Measurements from ENCODE around the gene HNRNPU. TPM values are rescaled to one million over a fixed set of nuclear protein-coding genes. Genes with fewer than 3 reads are reported as not detected.

The HNRNPU gene
- polyA plus RNA-seq, 2 of the 4 experiments (the other 2 are of a cell fraction): 449 to 529 TPM

DNA sequence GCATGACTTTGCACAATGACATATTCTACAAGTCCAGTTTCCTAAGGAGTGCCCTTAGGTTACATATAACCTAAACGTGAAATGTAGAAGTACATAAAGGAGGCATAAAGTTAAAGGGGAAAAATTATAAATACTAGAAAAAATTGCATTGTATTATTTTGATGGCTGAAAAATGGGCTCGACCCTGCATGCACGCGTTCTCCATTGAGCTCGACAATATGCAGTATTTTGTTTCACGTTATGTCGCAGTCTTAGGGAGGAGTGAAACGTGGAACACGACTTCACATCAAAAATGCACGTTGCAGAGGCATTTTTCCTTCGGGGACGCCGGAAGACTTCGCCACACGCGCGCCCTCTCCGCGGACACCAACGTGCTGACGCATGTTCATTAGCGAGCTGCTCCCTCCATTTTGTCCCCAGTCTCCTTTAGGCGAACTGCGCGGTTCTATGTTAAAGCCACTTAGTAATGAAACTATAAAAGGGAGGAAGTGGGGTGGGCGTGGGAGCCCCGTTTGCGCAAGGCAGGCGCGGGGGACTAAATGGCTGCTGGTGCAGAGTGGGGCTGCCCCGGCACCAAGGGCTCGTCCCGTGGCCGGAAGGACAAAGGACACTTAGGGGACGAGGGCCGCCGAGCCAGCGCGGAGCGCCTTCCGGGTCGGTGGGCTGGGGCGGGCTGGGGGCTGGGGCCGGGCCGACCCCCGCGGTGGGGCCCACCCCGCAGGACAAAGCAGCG lies 29.6 kb downstream of the HNRNPU start:
- H3K27ac ChIP-seq: peak overlapping the region; percentile 90 to 97
- H3K9me3 ChIP-seq: no peaks in the 10 kb centered on the region
- ATAC-seq (peak; percentile 72 to 73), FAIRE-seq (no peak), DNase-seq (ENCODE audit: low read depth in 1 of 2, low spot score in 1 of 2) (peak; percentile 71 to 95)
- WGBS (ENCODE audit: missing lambda C conversion rate): 1% methylated on average over 33 of the region's 49 CpGs
- H3K4me1 ChIP-seq: peaks cover 26% of the 10 kb centered on the region; the same call in 2 of the 3 replicates
- POLR2A ChIA-PET: interaction anchor here (0.5 to 3.9 kb wide), 16 partner anchors 13 to 235 kb away, joined by 3 to 57 read pairs (median 6); partner anchors contain the start of gene HNRNPU
- peak overlapping the region; percentile 82 for H3K4me2 ChIP-seq
- H3K4me3 ChIP-seq: peak overlapping the region; percentile 69
- CTCF ChIA-PET: interaction anchor here (1.1 to 3.4 kb wide), 5 partner anchors 13 to 231 kb away, joined by 3 to 17 read pairs (median 4); partner anchors contain the start of gene HNRNPU
- TF ChIP-seq, protein P1, sequence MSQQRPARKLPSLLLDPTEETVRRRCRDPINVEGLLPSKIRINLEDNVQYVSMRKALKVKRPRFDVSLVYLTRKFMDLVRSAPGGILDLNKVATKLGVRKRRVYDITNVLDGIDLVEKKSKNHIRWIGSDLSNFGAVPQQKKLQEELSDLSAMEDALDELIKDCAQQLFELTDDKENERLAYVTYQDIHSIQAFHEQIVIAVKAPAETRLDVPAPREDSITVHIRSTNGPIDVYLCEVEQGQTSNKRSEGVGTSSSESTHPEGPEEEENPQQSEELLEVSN (IDR thresholded peaks at IDR 0.05; ENCODE audit: borderline replicate concordance, low read depth): peak; percentile 95
- TF ChIP-seq, protein P2, sequence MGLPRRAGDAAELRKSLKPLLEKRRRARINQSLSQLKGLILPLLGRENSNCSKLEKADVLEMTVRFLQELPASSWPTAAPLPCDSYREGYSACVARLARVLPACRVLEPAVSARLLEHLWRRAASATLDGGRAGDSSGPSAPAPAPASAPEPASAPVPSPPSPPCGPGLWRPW (IDR thresholded peaks at IDR 0.05): no peak
- no peak for TF ChIP-seq POLR2AphosphoS2 (conservative IDR thresholded peaks at IDR 0.05; ENCODE audit: low read length)
- no peak for TF ChIP-seq EHMT2 (IDR thresholded peaks at IDR 0.05; ENCODE audit: low read depth)
- TF ChIP-seq SREBF2 (IDR thresholded peaks at IDR 0.05): no peak
- peak; percentile 39; the same call in 1 of the 2 replicates for TF ChIP-seq GATA3 (IDR thresholded peaks at IDR 0.05; ENCODE audit: borderline replicate concordance)
- TF ChIP-seq HOXB5 (CRISPR knock-in tag; IDR thresholded peaks at IDR 0.05): peak; percentile 86
- TF ChIP-seq POLR2A (IDR thresholded peaks at IDR 0.05; ENCODE audit: low read length): peak; percentile 86
- TF ChIP-seq HDAC2 (IDR thresholded peaks at IDR 0.05): no peak
- no peak; the same call in 1 of the 2 replicates for TF ChIP-seq NPAS2 (CRISPR knock-in tag; IDR thresholded peaks at IDR 0.05; ENCODE audit: borderline replicate concordance)
- TF ChIP-seq, protein P3, sequence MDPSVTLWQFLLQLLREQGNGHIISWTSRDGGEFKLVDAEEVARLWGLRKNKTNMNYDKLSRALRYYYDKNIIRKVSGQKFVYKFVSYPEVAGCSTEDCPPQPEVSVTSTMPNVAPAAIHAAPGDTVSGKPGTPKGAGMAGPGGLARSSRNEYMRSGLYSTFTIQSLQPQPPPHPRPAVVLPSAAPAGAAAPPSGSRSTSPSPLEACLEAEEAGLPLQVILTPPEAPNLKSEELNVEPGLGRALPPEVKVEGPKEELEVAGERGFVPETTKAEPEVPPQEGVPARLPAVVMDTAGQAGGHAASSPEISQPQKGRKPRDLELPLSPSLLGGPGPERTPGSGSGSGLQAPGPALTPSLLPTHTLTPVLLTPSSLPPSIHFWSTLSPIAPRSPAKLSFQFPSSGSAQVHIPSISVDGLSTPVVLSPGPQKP (IDR thresholded peaks at IDR 0.05; ENCODE audit: low read depth, low read length): no peak
- TF ChIP-seq HOXA7 (CRISPR knock-in tag; IDR thresholded peaks at IDR 0.05): 0 out of 2 replicates have a peak, but pooled peaks have one; percentile 88
- TF ChIP-seq, protein P4, sequence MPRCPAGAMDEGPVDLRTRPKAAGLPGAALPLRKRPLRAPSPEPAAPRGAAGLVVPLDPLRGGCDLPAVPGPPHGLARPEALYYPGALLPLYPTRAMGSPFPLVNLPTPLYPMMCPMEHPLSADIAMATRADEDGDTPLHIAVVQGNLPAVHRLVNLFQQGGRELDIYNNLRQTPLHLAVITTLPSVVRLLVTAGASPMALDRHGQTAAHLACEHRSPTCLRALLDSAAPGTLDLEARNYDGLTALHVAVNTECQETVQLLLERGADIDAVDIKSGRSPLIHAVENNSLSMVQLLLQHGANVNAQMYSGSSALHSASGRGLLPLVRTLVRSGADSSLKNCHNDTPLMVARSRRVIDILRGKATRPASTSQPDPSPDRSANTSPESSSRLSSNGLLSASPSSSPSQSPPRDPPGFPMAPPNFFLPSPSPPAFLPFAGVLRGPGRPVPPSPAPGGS (IDR thresholded peaks at IDR 0.05): no peak
- TF ChIP-seq, protein P5, sequence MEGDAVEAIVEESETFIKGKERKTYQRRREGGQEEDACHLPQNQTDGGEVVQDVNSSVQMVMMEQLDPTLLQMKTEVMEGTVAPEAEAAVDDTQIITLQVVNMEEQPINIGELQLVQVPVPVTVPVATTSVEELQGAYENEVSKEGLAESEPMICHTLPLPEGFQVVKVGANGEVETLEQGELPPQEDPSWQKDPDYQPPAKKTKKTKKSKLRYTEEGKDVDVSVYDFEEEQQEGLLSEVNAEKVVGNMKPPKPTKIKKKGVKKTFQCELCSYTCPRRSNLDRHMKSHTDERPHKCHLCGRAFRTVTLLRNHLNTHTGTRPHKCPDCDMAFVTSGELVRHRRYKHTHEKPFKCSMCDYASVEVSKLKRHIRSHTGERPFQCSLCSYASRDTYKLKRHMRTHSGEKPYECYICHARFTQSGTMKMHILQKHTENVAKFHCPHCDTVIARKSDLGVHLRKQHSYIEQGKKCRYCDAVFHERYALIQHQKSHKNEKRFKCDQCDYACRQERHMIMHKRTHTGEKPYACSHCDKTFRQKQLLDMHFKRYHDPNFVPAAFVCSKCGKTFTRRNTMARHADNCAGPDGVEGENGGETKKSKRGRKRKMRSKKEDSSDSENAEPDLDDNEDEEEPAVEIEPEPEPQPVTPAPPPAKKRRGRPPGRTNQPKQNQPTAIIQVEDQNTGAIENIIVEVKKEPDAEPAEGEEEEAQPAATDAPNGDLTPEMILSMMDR (IDR thresholded peaks at IDR 0.05): no peak
- TF ChIP-seq KDM1A (IDR thresholded peaks at IDR 0.05; ENCODE audit: low read depth): no peak
- peak; percentile 81 for TF ChIP-seq FOSB (CRISPR knock-in tag; IDR thresholded peaks at IDR 0.05)
- TF ChIP-seq ZNF302 (CRISPR knock-in tag; IDR thresholded peaks at IDR 0.05): 0 out of 2 replicates have a peak, but pooled peaks have one; percentile 70
- TF ChIP-seq ZFP36 (IDR thresholded peaks at IDR 0.05; ENCODE audit: borderline replicate concordance, partially characterized antibody): no peak
- TF ChIP-seq PHF8 (IDR thresholded peaks at IDR 0.05; ENCODE audit: borderline replicate concordance, low read depth): 0 out of 2 replicates have a peak, but pooled peaks have one; percentile 47
- TF ChIP-seq CHD2 (IDR thresholded peaks at IDR 0.05; ENCODE audit: low read length, partially characterized antibody): no peak
- TF ChIP-seq RNF2 (IDR thresholded peaks at IDR 0.05; ENCODE audit: borderline replicate concordance, low read depth): no peak
- TF ChIP-seq, protein P6, sequence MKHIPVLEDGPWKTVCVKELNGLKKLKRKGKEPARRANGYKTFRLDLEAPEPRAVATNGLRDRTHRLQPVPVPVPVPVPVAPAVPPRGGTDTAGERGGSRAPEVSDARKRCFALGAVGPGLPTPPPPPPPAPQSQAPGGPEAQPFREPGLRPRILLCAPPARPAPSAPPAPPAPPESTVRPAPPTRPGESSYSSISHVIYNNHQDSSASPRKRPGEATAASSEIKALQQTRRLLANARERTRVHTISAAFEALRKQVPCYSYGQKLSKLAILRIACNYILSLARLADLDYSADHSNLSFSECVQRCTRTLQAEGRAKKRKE (CRISPR knock-in tag; IDR thresholded peaks at IDR 0.05; ENCODE audit: low read depth): peak; percentile 72; the same call in 1 of the 2 replicates
- no peak for TF ChIP-seq RCOR1 (IDR thresholded peaks at IDR 0.05; ENCODE audit: low read depth, low read length)
- peak; percentile 80 for TF ChIP-seq EHF (CRISPR knock-in tag; IDR thresholded peaks at IDR 0.05)
- peak; percentile 81 to 95 for TF ChIP-seq CEBPB (IDR thresholded peaks at IDR 0.05)
- peak; percentile 78 for TF ChIP-seq ESRRA (IDR thresholded peaks at IDR 0.05; ENCODE audit: borderline replicate concordance, low read length)
- TF ChIP-seq BHLHE40 (IDR thresholded peaks at IDR 0.05; ENCODE audit: low read depth, low read length): no peak
- TF ChIP-seq TP53 (CRISPR knock-in tag; IDR thresholded peaks at IDR 0.05): peak; percentile 77; the same call in 1 of the 2 replicates
- peak; percentile 71; the same call in 1 of the 2 replicates for TF ChIP-seq RARB (CRISPR knock-in tag; IDR thresholded peaks at IDR 0.05)
- TF ChIP-seq, protein P7, sequence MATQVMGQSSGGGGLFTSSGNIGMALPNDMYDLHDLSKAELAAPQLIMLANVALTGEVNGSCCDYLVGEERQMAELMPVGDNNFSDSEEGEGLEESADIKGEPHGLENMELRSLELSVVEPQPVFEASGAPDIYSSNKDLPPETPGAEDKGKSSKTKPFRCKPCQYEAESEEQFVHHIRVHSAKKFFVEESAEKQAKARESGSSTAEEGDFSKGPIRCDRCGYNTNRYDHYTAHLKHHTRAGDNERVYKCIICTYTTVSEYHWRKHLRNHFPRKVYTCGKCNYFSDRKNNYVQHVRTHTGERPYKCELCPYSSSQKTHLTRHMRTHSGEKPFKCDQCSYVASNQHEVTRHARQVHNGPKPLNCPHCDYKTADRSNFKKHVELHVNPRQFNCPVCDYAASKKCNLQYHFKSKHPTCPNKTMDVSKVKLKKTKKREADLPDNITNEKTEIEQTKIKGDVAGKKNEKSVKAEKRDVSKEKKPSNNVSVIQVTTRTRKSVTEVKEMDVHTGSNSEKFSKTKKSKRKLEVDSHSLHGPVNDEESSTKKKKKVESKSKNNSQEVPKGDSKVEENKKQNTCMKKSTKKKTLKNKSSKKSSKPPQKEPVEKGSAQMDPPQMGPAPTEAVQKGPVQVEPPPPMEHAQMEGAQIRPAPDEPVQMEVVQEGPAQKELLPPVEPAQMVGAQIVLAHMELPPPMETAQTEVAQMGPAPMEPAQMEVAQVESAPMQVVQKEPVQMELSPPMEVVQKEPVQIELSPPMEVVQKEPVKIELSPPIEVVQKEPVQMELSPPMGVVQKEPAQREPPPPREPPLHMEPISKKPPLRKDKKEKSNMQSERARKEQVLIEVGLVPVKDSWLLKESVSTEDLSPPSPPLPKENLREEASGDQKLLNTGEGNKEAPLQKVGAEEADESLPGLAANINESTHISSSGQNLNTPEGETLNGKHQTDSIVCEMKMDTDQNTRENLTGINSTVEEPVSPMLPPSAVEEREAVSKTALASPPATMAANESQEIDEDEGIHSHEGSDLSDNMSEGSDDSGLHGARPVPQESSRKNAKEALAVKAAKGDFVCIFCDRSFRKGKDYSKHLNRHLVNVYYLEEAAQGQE (IDR thresholded peaks at IDR 0.05): no peak; the same call in 1 of the 2 replicates

All from A549 (cell line).